ENCODE results near the gene AKNA.

AKNA gene

GRCh38 chr9:114387680-114388356, at the start of gene AKNA:
AKNA (minus strand) TSS chr9:114387982; CDS start chr9:114381333, 6,649 bp downstream.
- Histone ChIP-seq H3K4me3 (ENCODE audit: low read length) (peak within 1 kb of the TSS; percentile 88), H3K4me1 (ENCODE audit: low read length) (peaks cover 47% of the 10 kb centered on the region), H4K20me1 (ENCODE audit: insufficient read depth, low read length) (no peaks in the 10 kb centered on the region), H3K9me3 (replicated peaks; ENCODE audit: insufficient read depth, low read length) (no peaks in the 10 kb centered on the region), H3K27ac (ENCODE audit: low read length) (peak within 1 kb of the TSS; percentile 96), H3K9ac (ENCODE audit: low read length) (peak within 1 kb of the TSS; percentile 99), H3F3A (ENCODE audit: insufficient read depth, low read length) (peaks cover 37% of the 10 kb centered on the region), H2AFZ (ENCODE audit: low read length) (no peak within 1 kb of the TSS), H3K79me2 (ENCODE audit: low read length) (peaks cover 92% of the 10 kb centered on the region), H3K36me3 (replicated peaks; ENCODE audit: insufficient read depth, low read length) (0 out of 2 replicates have a peak, but pooled peaks cover under 1% of the 10 kb centered on the region), H3K4me2 (ENCODE audit: low read depth, low read length) (peak within 1 kb of the TSS; percentile 85), H3K9me2 (replicated peaks; ENCODE audit: insufficient read depth, low read length) (no peaks in the 10 kb centered on the region), H3K27me3 (replicated peaks; ENCODE audit: insufficient read depth, low read length) (no peaks in the 10 kb centered on the region)
- no peak for TF ChIP-seq CTCF (IDR thresholded peaks at IDR 0.05; ENCODE audit: low read length)
- no peak for TF ChIP-seq EZH2phosphoT487 (IDR thresholded peaks at IDR 0.05; ENCODE audit: low read length)
- TF ChIP-seq EZH2 (optimal IDR thresholded peaks at IDR 0.05; ENCODE audit: low read depth, low read length): no peak
- peak; percentile 91 for DNase-seq

GRCh38 chr9:114437401-114437893, 49.7 kb upstream of the AKNA start:
- DNase-seq: no peak
- Histone ChIP-seq H3K36me3 (replicated peaks; ENCODE audit: insufficient read depth, low read length) (no peaks in the 10 kb centered on the region), H3K9me3 (replicated peaks; ENCODE audit: insufficient read depth, low read length) (no peaks in the 10 kb centered on the region), H3K4me2 (ENCODE audit: low read depth, low read length) (no peak overlapping the region), H3K9me2 (replicated peaks; ENCODE audit: insufficient read depth, low read length) (no peaks in the 10 kb centered on the region), H3K27ac (ENCODE audit: low read length) (no peak overlapping the region), H3K4me1 (ENCODE audit: low read length) (no peaks in the 10 kb centered on the region), H3K27me3 (replicated peaks; ENCODE audit: insufficient read depth, low read length) (no peaks in the 10 kb centered on the region), H4K20me1 (ENCODE audit: insufficient read depth, low read length) (no peaks in the 10 kb centered on the region), H3K79me2 (ENCODE audit: low read length) (peaks cover 56% of the 10 kb centered on the region), H3K9ac (ENCODE audit: low read length) (no peak overlapping the region), H3K4me3 (ENCODE audit: low read length) (no peak overlapping the region), H2AFZ (ENCODE audit: low read length) (no peak overlapping the region), H3F3A (ENCODE audit: insufficient read depth, low read length) (no peaks in the 10 kb centered on the region)
- TF ChIP-seq EZH2 (optimal IDR thresholded peaks at IDR 0.05; ENCODE audit: low read depth, low read length) (no peak), EZH2phosphoT487 (IDR thresholded peaks at IDR 0.05; ENCODE audit: low read length) (no peak)

GRCh38 chr9:114434878-114435311, 47.1 kb upstream of the AKNA start:
- peaks cover 52% of the 10 kb centered on the region for H3K79me2 ChIP-seq (ENCODE audit: low read length)
- no peak overlapping the region for H3K4me2 ChIP-seq (ENCODE audit: low read depth, low read length)
- H3K9me2 ChIP-seq (replicated peaks; ENCODE audit: insufficient read depth, low read length): no peaks in the 10 kb centered on the region
- no peaks in the 10 kb centered on the region for H4K20me1 ChIP-seq (ENCODE audit: insufficient read depth, low read length)
- peak; percentile 17 for DNase-seq
- H3K27ac ChIP-seq (ENCODE audit: low read length): no peak overlapping the region
- H3F3A ChIP-seq (ENCODE audit: insufficient read depth, low read length): no peaks in the 10 kb centered on the region
- no peaks in the 10 kb centered on the region for H3K9me3 ChIP-seq (replicated peaks; ENCODE audit: insufficient read depth, low read length)
- H3K4me3 ChIP-seq (ENCODE audit: low read length): no peak overlapping the region
- no peak overlapping the region for H3K9ac ChIP-seq (ENCODE audit: low read length)
- H3K36me3 ChIP-seq (replicated peaks; ENCODE audit: insufficient read depth, low read length): no peaks in the 10 kb centered on the region
- no peaks in the 10 kb centered on the region for H3K27me3 ChIP-seq (replicated peaks; ENCODE audit: insufficient read depth, low read length)
- H2AFZ ChIP-seq (ENCODE audit: low read length): no peak overlapping the region
- no peaks in the 10 kb centered on the region for H3K4me1 ChIP-seq (ENCODE audit: low read length)
- TF ChIP-seq EZH2 (optimal IDR thresholded peaks at IDR 0.05; ENCODE audit: low read depth, low read length): no peak
- no peak for TF ChIP-seq EZH2phosphoT487 (IDR thresholded peaks at IDR 0.05; ENCODE audit: low read length)
- peak; percentile 69 for TF ChIP-seq CTCF (IDR thresholded peaks at IDR 0.05; ENCODE audit: low read length)
